NCI-H774 (cell line): Measurements from ENCODE around the gene IL1B.

Experiments
- DNase-seq: peaks from one replicate; lab custom pipeline; 2025; lab: John Stamatoyannopoulos, UW

The IL1B gene

DNA sequence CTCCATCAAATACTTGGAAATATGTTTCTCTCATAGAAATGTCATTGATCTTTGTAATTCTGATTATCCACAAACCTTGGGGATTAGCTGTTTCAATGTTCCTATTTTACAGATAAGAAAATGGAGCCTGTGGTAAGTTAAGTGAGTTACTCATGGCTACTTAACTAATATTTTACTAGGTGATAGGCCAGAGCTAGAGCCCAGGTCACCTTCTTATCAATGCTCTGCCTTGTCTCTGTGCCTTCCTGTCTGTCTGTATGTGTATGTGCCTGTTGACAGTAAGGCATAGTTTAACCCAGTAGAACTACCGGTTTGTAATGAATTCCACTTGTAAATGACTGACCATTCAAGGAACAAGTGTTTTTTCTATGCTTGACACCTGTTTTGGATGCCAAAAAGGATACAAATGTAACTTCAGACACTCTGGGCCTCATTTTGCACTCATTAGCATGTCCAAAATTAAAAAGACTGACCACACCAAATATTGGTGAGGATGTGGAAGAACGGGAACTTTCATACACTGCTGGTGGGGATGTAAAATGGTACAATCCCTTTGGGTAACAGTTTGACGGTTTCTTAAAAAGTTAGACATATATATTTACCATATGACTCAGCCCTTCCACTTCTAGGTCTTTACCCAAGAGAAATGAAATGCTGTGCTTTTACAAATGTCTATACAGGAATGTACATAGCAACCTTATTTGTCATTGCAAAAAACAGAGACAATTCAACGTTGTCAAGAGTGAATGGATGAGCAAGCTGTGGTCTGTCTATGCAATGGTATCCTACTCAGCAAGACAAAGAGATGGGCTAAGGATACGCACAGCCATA lies 32.7 kb downstream of the IL1B start:
- no peak for DNase-seq

GRCh38 chr2:112800881-112801583 lies 35.5 kb downstream of the IL1B start:
- no peak for DNase-seq

- DNase-seq = no peak
These were observed 37.3 kb downstream of the IL1B start for GRCh38 chr2:112798979-112799975.

DNA sequence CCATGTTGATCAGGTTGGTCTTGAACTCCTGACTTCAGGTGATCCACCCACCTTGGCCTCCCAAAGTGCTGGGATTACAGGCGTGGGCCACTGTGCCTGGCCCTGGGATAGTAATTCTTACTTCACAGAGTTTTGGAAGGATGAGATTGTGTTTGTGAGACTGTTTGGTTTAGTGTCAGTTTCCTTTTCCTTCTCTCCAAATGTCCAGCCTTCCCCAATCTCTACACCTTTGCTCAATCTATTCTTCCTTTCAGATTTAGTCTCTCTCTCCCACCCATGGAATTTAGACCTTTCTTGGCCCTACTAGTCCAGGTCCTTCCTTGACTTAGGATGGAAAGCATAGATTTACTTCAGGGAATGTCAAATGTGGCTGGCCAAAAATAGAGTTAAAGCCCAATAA lies 40.1 kb downstream of the IL1B start:
- DNase-seq = no peak

DNA sequence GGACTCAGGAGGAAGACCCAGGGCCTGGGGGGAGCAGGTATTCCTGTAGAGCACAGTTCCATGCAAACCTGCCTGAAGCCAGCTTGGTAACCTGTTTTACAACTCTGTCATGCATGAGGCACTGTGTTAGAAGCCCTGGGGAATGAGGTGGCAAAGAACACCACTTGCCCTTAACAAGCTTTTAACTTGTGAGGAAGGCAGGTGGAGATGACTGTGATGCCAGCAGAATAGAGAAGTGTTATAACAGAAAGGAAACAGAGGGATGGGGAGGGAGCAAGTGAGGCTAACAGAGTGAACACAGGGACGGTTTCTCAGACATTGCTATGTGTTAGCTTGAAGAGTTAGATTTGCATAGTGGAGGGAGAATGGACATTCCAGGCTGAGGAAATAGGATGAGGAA lies 40.8 kb downstream of the IL1B start:
- no peak for DNase-seq

- no peak for DNase-seq
These were observed 41.7 kb downstream of the IL1B start for GRCh38 chr2:112794841-112795240.

DNA sequence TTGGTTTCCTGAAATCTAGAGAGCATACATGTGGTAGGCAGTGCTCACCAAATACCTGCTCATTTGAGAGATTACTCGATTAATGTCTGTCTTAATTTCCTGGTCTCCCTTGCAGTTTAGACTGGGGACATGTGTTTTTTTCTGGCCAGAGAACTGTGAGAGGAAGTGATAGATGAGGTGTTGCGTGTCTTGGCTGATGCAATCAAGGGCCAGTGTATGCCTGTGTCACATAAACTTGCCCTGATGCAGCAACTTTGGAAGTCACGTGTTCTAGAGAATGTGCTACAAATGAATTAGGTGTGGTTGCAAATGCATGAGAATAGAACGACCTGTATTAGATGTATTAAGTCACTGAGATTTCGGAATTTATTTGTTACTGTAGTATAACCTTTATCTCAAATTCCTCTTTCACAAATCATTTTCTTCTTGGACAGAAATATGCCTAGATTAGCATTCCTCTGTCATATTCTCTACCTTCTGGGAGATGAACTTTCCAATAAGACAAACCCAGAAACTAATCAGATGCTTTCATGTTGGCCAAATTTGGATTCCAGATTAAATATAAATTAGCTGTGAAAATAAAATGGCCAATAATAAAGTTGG lies 42.3 kb downstream of the IL1B start:
- no peak for DNase-seq

GRCh38 chr2:112793449-112793978 lies 43.1 kb downstream of the IL1B start:
- DNase-seq = no peak

- DNase-seq = no peak
These were observed 44.2 kb downstream of the IL1B start for GRCh38 chr2:112792419-112792818.

- DNase-seq = no peak
These were observed 44.8 kb downstream of the IL1B start for GRCh38 chr2:112791693-112792230.

DNA sequence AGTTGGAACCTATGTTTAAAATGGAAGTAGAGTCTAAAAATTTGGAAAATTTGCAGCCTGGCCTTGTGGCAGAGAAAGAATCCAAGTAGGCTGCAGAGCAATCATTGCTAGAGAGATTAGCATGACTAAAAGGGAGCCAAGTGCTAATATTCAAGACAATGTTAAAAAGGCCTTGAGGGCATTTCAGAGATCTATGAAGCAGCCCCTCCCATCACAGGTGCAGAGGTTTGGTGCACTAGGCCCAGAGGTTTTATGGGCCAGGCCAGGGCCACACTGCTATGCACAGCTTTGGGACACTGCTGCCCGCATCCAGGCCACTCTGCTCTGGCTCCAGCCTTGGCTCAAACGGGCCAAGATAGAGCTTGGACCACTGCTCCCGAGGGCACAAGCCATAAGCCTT lies 45.6 kb downstream of the IL1B start:
- DNase-seq = no peak

- DNase-seq = no peak
These were observed 46.3 kb downstream of the IL1B start for GRCh38 chr2:112790305-112790704.

DNA sequence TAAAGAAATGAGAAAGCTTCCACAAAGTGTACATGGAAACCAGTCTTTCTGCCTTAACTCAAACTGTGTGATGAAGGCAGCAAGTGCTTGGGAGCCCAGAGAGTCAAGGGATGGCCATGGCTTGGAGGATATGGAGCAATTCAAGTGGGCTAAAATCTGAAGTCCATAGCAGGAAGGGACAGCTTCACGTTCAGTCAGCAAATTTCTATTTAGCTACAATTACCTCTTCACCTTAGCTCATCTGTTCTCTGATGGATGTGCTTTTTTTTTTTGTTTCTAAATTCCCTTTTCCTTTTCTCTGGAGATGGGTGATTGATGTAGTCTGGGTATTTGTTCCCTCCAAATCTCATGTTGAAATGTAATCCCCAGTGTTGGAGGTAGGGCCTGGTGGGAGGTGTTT lies 47.4 kb downstream of the IL1B start:
- DNase-seq = no peak

GRCh38 chr2:112788653-112789052 lies 47.9 kb downstream of the IL1B start:
- DNase-seq = no peak

- DNase-seq = no peak
These were observed 48.7 kb downstream of the IL1B start for GRCh38 chr2:112787729-112788393.

DNA sequence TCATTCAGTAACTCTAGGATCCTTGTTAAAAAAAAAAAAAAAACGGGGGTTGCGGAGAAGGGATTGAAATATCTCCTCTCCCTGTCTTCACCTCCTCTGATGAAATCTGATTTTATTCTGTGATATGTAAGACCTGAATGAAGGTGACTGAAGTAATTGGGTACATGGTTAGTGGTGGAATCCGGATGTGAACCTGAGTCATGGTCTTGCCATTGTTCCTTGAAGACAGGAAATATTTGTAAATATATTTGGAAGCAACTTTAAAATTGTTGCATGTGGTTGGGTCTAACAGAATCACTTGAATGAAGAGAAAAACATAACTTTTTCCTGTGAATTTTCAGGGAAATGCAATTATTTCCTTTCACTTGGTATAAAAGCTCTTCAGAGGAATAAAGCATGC lies 49.3 kb downstream of the IL1B start:
- DNase-seq = no peak

DNA sequence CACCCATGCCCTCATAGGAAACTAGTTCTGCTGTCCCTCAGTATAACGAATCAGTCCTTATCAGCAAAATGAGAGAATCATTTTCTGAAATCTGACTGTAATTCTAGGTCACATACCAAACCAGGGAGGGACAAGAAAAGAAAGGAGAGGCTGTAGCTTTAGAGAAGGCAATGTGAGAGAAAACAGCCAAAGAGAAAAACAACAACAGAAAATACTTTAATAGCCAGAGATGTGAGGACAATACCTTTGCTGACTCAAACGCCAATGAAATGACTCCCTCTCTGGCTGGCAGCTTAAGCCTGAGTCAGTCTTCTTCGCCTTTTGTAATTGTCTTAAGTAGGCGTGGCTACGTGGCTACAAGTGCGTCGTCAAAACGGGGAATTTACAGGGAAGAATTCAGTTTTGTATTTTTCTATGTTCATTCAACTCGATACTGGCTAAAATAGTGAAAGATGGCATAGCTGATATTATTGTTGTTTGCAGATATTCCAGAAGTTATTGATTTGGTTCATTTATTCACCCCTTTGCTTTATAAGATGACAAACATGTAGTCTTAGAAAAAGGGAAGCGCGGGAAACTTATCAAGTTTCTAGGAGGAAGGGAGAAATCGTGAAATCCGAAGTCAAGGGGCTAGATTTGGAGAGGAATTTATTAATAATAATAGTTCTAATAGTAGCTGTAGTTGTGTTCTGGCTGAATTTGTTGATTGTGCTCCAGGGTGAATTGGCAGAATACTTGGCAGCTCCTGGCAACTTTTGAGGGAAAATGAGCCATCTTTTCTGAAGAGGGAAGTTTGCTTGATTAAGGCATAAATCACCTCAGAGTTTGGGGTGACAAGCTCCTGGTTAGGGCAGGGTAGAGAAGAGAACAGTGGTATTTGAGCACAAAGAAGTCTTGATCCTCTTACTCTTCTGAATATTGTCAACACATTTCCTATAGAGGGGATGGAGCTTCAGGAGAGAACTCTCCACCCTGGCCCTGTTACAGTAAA lies 52.1 kb downstream of the IL1B start, which contains the start of gene IL1A:
IL1A (minus strand) TSS at position 295 of the 991 bp plus-strand sequence. CDS start 723 bp downstream, outside the sequence.
- DNase-seq = no peak

DNA sequence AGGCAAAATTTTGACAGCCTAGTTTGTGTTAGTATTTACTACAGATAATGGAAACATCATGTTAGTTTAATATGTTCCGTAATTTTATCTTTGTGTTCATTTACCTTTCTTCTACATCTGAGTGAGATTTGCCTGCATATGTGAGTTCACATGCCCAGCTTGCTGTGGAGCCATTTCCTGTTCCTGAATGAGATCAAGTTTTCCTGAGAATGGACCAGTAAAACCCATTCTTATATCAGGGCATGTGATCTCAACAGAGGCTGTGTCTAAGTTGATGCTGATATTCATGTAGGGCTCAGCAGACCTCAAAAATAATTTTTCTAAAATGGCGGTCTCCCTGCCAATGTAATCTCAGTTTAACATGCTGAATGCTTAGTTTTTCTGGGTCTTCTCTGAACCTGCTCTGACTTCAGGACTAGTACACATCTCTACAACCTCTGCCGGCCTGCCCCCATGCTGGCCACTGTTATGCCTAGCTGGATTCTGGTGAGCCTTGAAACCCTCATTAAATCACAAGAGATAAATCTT lies 53.3 kb downstream of the IL1B start:
- DNase-seq = no peak

- no peak for DNase-seq
These were observed 54.3 kb downstream of the IL1B start for GRCh38 chr2:112782234-112782799.
